HG03175 (cell line): Measurements from ENCODE around the gene RET.

Experiments used
- ATAC-seq: cut with Tn5 transposase; IDR thresholded peaks from one replicate; pipeline ENCODE4 v1.9.1; 2021; ENCODE audit warnings: mild to moderate bottlenecking, moderate library complexity; ENCODE audit not compliant: unreplicated experiment

RET gene

DNA sequence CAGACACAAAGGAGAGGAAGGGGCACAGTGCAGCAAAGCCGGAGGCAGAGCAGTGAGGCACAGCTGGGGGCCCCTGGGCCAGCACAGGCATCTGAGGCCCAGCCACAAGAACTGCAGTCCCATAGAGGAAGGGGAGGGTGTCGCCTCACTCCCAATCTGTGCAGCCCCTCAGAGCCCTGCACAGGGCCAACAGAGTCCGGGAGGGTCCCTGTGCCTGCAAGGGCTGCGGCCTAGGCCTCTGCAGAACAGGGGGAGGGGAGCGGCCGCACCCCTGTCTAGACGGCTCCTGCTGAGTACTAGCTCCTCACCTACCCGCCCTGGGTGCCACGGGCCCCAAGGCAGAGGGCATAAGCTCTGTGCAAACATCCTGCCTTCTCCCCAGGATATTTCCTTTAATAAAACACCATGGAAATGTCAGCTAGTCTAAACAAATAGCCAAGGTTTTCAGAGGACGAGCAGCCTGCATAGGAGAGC, 32.4 kb upstream of the RET start:
- ATAC-seq, result no peak

DNA sequence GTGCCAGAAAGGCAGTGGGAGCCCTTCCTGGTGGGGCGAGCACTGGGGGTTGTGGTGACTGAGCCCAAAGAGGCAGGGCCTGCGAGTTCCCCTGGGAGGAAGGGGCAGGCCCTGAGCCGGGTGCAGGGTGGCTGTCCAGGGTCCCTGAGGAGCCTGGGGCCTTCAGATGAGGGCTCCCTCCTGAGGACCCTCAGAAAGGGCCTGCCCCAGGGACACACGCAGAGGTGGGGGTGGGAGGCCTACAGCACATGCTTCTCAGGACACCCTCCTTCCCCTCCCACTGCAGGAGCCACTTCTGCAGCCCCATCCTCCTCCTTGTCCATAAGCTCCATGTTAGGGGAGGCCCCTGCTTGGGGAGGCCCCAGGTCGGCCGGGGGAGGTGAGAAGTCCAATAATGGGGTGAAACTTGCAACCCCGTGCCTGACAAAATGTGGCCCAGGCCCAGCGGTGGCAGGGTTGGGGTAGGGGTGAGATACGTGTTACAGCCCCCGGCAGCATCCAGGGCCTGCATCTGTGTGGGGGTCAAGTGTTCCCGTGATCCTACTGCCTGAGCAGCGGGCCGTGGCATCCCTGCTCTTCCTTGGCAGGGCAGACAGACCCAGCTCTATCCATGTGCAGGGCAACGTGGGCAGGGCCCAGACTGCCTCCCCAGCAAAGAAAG, 31.8 kb upstream of the RET start:
- no peak for ATAC-seq

DNA sequence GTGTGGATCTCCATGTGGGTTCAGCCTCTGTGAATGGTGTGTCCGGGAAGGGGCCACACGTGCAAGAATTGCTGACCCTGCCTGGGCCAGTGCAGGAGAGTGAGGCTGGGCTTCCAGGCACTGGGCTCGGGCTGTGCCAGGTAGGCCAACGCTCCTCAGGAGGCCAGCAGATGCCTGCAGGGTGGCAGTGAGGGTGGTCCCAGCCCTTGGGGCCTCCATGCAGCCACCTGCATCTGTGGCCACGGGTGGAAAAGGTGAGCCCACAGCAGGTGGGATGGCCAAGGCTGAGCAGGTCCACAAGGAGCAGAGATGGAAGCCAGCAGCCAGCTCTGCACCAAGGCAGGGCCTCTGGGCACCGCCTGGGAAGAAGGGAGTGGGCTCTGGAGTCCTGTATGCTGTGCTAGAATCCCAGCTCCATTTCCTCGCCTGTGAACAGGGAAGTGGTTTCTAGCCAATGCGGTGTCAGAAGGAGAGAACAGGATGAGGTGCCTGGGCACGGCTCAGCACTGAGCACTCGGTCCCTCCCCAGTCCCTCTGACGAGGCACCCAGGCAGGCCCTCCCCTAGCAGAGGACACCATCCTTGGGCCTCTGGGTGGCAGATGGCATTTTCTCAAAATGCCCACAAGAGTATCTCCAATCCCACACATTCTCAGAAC, 31.1 kb upstream of the RET start:
- ATAC-seq, result no peak

DNA sequence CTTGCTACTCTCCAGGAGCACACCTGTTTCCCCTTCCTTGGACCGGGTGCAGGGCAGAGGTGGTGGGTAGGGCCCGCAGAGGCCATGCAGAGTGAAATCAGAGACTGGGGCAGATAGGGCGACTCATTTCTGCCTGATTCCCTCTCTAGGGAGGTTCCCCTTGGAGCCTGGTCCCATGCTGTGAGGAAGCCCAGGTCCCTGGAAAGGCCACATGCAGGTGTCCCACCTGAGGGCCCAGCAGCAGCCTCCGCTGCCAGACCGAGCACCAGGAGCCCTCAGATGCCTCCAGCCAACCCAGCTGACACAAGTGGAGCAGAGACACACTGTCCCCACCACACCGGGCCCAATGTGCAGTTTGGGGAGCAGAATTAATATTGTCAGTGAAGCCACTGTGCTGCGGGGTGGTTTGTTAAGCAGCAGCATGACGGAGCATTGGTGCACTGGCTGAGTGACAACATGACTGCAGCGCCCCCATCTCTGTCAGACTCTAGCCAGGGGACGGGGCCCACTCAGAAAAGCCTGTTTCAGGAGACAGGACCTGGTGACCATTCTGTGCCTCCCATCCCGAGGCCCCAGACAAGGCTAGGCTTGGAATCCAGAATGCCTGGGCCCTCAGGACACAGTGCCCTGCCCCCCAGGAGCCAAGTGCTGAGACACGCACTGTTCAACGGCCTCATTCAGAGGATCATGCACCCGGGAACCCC, 30.4 kb upstream of the RET start:
- no peak for ATAC-seq

DNA sequence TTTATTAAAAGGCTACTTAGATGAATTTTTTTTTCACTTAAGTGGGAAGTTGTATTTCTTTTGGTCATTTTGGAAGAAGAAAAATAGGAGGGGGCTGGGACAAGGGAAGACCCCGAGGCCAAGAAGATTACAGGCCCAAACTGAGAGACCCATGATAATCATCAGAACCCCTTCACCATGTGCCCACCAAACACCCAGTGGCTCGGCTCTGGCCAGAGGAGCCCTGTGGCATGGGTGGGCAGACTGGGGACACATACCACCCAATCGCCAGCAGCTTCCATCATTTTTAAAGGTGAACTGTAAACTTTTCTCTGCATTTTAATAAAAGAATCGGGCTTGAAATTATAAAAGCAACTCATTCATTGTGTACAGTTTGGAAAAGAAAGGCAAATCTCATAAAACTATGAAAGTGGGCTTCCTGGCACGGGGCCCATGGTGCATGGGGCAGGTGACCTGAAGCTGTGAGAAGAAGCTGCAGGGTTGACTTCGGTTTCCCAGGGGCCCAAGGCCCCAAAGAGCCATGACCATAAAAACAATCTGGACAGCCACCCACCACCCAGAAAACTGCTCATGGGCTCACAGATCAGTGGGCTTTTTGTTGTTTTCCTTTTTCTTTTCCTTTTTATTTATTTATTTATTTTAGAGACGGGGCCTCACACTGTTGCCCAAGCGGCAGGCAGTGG, 29.4 kb upstream of the RET start:
- ATAC-seq, result no peak

DNA sequence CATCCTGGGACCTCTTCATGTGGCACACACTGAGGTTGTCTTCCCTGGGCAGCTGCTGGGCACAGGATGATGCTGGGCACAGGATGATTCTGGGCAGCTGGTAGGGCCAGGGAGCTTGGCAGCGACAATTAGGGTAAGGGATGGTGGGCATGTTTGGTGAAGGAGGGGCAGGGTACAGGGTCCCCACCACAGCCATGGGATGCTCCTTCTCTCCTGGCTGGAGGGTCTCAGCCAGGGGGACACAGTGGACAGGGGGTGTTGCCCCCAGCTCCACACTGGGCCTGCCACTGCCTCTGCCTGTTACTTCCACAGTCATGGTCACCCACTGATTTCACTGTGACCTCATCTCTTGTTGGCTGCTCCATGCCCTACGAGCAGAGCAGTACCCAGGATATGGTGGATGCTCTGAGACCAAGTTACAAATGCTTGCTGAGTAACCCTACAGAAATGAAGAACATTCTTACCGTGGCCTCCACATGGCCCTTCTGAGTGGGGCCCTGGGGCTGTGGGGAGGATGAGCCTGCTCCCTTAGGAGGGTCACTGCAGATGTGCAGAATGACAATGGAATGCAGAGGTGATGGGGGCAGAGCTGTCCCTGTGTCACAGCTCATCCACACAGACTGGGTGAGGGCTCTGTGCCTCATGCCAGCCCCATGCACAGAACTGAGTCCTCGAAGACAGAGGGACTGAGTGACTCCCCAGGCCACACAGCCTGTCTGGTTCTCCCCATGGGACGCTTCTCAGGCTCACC, 28.4 kb upstream of the RET start:
- no peak for ATAC-seq

DNA sequence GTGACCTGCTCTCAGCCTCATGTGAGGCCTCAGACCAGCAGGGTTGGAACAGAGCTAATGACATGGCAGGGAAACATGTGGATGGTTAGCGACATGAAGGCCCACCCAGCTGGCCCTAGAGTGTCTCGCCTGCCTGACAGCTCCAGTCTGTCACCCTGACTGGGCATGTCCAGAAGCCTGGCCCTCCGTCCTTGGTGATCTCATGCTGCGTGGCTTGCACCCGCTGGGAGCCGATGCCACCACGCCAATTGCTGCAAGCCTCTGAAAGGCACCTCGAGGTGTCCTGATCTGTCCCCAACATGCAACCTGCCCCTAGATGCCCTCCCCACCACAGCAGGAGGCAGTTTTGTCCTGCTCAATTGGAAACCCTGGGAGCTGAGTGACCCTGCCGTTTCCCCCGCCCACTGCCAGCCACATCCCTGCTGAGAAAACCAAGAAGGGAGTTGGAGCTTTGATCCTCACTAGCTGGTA, 27.8 kb upstream of the RET start:
- no peak for ATAC-seq

DNA sequence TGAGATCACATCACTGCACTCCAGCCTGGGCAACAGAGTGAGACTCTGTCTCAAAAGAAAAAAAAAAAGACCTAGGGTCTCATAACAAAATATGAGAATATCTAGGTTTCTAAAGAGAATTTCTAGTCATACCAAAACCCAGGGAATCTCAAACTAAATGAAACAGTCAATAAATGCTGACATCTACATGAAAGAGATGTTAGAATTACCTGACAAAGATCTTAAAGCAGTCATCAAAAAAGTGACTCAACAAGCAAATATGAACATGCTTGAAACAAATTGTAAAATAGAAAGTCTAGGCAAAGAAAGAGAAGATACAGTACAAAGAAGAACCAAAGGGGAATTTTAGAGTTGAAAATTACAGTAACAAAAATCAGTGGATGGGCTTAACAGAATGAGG, 26.9 kb upstream of the RET start:
- ATAC-seq, result no peak

DNA sequence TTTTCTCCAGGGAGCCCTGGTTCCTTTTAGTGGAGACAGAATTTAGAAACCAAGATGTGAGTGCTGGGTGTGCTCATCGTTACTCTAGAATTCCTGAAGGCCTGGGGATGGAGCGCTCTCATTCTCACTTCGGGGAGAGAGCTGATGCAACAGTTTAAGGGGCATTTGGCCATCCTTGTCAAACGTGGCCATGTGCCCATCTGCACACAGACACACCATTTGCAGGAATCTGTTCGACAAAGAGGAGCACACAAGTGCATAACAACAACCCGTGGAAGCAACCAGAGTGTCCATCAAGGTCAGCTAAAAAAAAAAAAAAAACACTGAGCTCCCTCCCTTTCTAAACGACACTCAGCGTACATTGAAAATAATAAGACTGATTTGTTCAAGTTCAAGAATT, 23.0 kb upstream of the RET start:
- no peak for ATAC-seq

DNA sequence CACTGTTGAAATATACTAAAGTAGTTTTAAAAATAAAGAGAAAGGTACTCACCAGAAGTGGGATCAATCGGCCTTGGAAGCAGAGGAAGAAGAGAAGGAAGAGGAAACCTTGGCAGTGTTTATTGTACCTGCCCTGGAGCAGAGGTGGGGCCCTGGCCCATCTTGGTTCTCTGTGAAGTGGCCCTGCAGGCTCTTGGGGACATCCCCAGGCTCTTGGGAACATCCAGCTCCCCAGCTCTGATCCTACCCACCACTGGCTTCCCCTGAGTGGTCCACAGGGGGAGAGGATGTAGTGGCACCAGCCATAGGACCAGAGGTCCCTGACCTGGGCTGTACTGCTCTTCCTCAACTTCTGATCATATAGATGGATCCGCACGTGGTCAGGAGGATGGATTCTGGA, 22.3 kb upstream of the RET start:
- ATAC-seq, result no peak

DNA sequence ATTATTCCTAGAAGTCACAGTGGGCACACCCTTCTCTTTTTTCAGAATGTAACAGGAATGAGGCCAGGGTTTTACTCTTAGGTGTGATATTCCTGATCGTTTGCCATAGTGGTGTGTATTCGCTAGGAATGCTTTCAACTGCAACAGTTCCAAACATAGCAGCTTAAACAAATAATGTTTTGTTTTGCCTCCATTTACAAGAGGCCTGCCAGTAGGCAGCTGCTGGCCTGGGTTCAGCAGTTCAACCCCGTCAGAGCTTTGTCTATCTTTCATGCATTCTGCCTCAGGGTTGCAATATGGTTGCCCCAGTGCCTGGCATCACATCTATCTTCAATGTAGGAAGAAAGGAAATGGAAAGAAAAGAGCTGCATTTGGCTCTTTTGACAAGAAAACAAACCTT, 21.7 kb upstream of the RET start:
- no peak for ATAC-seq

DNA sequence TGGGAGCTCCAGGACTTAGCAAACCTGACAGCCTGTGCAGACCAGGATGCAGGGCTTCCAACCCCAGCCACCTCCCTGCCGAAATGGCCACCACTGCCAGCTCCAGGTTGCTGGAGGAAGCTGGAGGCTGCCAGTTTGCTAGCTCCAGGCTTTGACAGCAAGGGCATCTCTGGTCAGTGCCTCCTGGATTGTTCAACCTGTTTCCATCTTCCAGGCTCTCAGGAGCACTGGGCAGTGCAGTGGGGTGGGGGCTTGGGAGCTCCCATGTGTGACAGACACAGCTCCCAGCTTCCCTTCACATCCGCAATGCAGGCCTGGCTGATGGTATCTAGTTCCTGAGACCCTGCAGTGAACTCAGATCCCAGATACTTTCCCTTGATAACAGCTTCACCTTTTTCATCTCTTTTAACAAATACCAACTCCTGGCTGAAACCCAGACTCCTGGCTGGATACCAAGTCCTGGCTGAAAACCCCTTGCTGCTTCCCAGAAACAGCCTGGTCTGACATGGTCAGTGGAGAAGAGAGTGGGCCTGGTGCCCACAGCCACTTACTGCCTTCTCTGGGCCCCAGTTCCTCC, 20.8 kb upstream of the RET start:
- no peak for ATAC-seq

DNA sequence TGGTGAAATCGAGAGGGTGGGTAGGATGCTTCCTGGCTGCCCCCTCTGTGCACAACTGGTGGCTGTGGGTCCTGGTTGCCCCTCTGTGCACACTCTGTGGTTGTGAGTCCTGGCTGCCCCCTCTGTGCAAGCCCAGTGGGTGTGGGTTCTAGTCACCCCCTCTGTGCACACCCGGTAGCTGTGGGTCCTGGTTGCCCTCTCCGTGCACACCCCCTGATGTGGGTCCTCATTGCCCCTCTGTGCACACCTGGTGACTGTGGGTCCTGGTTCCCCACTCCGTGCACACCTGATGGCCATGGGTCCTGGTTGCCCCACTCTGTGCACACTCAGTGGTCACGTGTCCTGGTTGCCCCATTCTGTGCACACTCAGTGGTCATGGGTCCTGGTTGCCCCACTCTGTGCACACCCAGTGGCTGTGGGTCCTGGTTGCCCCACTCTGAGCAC, 20.3 kb upstream of the RET start:
- no peak for ATAC-seq

DNA sequence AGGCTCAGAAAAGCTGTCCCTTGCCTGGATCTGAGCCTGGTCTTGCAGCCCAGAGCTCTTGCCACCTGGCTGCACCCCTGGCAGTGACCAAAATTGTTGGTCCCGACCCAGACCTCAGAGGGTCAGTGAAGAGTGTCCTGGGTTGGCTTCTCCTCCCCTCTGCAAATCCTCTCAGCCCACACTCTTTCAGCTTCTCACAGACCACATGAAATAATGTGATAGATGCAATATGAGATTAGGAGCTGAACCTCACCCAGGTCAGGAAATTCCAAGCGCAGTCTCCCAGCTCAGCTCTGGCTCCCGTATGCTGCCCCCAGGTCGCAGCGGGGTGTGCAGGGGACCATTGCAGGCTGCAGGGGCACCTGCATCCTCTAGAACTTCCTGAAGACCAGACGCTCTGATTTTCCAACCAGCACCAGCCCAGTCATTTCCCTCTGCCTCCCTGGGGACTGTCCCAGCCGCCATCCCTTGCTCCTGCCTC, 19.6 kb upstream of the RET start:
- ATAC-seq, result no peak

DNA sequence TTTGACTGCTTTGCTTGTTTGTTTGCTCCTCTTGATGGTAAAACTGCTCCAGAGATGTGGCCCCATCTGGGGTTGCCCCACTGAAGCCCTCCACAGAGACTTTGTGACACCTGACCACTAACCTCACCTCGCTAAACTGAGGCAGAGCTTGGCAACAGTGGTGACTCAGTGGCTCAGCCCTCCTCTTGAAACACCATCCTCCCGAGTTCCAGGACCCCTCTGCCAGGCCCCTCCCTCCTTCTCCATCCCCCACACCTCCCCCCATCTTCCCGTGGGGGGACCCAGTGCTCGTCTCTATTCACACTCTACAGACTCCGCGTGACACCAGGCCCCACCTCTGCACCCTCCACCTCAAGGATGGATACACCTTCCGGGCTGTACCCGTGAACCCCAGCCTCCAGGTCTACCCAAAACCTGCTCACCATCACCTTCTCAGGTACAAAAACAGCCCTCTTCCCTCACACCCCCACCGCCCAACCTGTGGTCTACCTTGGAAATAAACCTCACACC, 19.0 kb upstream of the RET start:
- ATAC-seq, result no peak

DNA sequence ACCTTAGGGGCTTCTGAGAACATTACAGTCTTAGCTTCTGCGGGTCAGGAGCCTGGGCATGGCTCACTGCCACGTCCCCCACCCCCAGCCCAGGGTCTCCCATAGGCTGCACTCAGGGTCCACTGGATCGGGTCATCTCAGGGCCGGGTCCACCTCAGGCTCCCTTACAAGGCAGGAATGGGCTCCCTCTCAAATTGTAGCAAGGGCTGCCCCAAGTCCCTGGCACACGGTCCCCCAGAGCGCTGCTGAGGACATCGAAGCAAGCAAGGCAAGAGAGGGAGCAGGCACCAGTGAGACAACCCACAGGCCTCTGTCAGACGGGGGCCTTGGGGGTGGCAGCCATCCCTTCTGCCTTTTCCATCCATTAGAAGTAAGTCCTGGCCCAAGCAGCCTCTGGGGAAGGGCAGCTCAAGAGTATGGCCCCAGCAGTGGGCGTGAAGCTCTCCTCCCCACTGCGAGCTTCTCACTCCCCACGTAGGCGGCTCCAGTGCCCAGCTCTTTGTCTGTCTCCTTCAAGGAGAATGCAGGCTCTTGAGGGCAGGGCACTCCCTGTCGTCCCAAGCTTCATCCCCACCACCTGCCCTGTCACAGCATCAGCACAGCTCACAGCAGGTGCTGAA, 18.0 kb upstream of the RET start:
- no peak for ATAC-seq

DNA sequence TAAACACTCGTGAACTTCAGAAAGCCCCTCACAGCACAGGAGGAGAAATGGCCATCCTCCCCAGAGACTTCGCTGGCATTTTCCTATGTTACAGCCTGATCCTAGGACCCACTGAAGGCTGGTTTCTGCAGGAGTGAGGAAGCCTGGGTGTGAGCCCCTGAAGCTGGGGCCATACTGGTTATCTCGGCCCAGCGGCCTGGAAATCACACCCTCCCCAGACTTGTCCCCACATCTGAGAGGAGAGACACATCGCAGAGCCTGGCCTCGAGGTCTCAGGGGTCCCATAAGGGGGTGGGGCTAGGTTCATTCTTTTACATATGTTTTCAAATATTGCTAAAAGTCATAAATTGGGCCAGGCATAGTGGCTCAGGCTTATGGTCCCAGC, 17.5 kb upstream of the RET start:
- no peak for ATAC-seq

DNA sequence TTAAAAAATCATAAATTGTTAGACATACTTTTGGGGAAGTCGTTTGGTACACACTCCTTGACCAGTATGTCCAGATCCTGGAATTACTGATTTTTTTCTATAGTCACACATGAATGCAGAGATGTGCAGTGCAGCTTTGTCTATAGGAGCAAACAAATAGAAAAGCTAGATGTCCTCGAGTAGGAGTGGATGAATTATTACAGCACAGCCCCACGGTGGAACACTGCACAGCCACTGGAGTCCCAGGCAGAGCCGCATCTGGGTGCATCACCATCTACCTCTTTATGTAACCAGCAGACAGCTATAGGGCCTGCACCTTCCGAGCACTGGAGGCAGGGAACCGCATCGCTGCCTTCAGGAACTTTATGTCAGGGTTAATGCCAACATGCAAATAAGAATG, 17.0 kb upstream of the RET start:
- ATAC-seq, result no peak

DNA sequence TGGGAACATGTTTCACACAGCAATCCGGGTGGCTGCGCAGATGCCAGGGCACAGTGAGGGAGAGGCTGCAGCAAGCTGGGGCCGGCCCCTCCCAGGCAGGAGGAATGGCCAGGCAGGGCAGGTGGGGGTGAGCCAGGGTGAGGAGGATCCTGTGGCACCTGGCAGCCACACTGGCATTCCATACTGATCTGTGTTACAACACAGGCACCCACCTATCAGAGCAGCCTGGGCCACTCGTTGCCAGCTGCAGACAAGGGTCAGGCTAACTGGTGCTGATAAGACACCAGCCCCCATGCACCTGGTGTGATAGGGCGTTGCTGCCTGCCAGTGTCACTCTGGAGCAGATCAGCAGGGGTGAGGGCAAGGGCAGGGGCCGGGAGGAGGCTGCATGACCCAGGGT, 16.6 kb upstream of the RET start:
- no peak for ATAC-seq

DNA sequence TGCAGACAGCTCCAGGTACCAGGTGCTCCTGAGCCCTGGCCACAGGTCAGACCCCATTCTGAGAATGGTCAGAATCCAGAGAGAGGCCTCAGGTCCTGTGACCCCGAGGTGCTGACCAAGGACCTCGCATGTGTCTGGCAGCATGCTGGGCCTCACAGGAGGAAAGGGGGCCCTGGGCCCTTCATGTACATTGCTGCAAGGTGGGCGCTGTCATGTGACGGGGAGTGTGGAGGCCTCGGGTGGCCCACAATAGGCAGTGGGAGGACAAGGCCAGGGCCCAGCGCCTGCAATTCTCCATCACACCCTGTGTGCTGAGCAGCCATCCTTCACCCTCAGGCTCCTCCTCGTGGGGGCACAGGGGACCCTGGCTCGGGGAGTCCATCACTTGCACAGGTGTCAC, 15.5 kb upstream of the RET start:
- no peak for ATAC-seq
